GM12865 (cell line): ENCODE measurements around the gene DNAJA1.
A peak's percentile ranks its signal among the peaks of the same experiment; 100 is the strongest.

Experiments used
- DNase-seq: peaks from one replicate; pipeline ENCODE4 v3.0.0; 2010; ENCODE audit warnings: low read depth
- H3K4me3 ChIP-seq: 2 replicates; pipeline ENCODE4 v1.5.1; 2011; ENCODE audit warnings: mild to moderate bottlenecking, low read depth, low read length, control low read depth
- TF ChIP-seq, protein P1 (sequence below): IDR thresholded peaks from 2 replicates; pipeline ENCODE4 v1.5.1; 2011; ENCODE audit warnings: low read length, control low read depth, low read depth, inconsistent platforms; ENCODE audit not compliant: insufficient read depth; ENCODE audit errors: missing control alignments

The DNAJA1 gene

DNA sequence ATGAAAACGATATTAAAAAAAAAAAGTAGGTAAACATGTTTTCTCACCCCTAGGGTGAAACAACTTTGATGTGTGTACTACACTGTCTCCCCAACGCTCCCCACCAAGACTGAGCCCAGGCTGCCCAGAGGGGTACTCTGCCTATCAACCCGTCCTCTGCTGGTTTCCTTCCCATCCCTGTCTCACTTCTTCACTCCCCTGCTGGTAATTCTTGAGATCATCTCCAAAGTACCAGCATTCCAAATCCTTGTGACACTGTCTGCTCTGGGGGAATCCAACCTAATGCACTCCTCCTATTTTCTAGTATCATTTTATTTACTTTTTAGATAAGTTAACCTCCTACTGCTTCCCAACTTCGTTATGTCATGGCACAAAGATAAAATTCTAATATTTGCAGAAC is 17.3 kb upstream of the DNAJA1 start:
- no peak overlapping the region for H3K4me3 ChIP-seq
- no peak for DNase-seq
- TF ChIP-seq, protein P1, sequence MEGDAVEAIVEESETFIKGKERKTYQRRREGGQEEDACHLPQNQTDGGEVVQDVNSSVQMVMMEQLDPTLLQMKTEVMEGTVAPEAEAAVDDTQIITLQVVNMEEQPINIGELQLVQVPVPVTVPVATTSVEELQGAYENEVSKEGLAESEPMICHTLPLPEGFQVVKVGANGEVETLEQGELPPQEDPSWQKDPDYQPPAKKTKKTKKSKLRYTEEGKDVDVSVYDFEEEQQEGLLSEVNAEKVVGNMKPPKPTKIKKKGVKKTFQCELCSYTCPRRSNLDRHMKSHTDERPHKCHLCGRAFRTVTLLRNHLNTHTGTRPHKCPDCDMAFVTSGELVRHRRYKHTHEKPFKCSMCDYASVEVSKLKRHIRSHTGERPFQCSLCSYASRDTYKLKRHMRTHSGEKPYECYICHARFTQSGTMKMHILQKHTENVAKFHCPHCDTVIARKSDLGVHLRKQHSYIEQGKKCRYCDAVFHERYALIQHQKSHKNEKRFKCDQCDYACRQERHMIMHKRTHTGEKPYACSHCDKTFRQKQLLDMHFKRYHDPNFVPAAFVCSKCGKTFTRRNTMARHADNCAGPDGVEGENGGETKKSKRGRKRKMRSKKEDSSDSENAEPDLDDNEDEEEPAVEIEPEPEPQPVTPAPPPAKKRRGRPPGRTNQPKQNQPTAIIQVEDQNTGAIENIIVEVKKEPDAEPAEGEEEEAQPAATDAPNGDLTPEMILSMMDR = no peak

DNA sequence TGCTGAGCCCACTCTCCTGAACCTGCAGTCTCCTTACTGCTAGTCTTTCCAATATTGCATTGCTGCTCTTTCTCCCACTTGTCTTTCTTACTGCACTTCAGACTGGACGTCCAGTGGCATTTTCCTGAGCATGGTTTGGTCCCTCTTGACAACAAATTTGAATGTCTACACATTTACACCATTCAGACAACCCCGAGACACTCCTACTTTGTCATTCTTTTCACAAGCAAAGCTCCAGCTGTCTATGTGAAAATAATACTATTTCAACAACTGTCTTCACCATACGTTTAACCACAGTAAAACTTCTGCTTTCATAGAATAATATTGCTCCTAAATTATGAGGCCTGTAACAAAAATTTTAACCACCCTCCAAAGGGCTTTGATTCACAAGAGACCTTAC is 13.2 kb upstream of the DNAJA1 start:
- TF ChIP-seq, protein P1 = no peak
- no peak for DNase-seq
- no peak overlapping the region for H3K4me3 ChIP-seq

DNA sequence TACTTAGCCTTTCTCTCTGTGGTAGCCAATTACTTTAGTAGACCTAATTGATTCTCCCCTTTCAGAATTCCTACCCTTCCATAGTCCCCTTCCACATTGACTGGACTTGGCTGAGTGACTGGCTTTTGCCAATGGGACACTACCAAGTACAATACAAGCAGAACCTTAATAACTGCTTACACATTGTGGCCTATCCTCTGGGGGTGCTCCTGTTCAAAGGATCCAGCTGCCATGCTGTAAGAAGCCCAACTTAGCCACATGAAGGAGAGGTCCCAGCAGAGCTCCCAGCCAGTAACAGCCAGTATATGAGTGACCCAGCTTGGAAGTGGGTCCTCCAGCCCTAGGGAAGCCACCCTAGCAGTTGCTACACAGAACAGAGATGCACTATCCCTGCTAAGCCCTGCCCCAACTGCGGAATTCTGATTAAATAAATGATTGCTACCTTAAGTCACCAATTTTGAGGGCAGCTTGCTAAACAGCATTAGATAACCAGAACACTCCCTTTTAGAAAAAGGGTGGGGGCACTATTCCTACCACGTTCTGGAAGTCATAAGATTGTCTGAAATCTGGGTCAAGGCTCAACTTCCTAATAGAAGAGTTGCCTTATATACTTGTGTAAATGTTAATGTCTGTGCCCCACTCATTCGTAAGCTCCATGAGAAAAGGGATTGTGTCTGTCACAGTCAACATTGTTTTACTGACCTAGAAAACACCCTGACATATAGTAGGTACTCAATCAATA is 12.6 kb upstream of the DNAJA1 start:
- no peak overlapping the region for H3K4me3 ChIP-seq
- TF ChIP-seq, protein P1 = no peak
- no peak for DNase-seq

DNA sequence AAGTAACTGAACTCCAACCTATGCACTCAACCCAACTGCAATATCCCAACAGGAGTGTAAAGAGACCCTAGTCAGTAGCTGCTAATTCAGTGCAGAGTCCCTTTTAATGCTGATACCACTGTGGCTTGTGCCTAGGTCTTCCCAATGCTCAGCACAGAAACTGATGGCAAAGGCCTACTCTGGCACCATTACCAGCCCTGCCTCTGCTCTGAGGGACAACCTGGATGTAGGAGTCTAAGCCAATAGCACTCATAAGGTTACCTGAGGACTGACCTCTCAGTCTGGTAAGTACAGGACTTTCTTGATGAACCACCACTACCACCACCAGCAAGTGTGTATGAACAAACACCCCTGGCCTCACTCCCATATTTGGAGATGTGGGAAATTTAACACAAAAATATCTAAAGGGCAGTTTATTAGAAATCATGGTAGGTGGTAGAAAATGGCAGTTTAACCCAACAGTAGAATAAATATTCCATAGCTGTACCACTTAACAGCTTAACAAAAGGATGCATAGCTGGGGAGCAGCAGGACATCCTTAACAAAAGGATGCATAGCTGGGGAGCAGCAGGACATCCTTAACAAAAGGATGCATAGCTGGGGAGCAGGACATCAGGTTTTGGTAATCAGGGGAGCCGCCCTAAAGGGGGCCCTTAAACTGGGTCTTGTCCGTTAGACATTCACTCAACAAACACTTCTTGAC is 11.0 kb upstream of the DNAJA1 start:
- no peak overlapping the region for H3K4me3 ChIP-seq
- DNase-seq = no peak
- TF ChIP-seq, protein P1 = no peak

DNA sequence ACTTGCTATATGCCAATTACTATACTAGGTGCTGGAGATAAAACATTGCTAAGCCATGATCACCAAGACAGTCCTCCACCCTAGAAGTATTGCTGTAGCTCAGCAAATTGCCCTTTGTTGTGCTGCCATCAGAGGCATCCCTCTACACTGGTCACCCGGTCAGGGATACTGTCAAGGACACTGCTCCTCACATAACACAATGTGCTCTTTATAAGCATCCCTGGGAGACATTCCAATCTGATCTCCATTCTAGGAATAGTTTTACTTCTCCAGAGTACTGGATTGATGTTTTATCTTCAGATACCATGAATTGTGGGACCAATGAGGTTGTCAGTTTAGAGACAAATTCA is 10.4 kb upstream of the DNAJA1 start:
- no peak overlapping the region for H3K4me3 ChIP-seq
- TF ChIP-seq, protein P1 = no peak
- DNase-seq = no peak

DNA sequence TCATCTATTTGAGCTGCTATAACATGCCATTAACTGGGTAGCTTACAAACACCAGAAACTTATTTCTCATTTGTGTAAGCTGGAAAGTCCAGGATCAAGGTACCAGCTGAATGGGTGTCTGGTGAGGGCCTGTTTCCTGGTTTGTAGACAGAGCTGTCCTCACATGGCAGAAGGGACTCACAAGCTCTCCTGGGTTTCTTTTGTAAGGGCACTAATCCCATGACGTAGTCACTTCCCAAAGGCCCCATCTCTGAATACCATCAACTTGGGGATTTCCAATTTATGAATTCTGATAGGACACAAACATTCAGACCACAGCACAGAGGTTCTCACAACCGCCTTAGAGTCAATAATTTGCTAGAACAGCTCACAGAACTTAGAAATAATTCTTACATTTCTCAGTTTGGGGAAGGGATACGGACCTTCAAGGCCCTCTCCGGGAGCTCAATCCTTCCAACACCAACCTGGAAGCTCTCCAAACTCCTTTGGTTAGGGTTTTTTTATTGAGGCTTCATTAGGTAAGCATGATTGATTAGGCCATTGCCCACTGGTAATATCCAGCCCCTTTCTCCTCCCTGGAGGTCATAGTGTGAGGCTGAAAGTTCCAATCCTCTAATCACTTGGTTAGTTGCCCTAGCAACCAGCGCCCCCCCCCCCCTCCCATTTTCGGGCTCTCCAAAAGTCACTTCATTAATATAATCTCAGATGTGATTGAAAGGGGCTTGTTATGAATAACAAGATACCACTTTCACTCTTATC is 7.6 kb upstream of the DNAJA1 start:
- TF ChIP-seq, protein P1 = no peak
- DNase-seq = peak; percentile 48
- H3K4me3 ChIP-seq = no peak overlapping the region
